LNCAP (cell line): Measurements from ENCODE around the gene METTL2B.

ENCODE experiments used
- TF ChIP-seq, protein P1 (sequence below): fragments of 450-650 bp; IDR thresholded peaks from 2 replicates; pipeline ENCODE4 v1.5.1; 2017; ENCODE audit warnings: mild to moderate bottlenecking

METTL2B gene

DNA sequence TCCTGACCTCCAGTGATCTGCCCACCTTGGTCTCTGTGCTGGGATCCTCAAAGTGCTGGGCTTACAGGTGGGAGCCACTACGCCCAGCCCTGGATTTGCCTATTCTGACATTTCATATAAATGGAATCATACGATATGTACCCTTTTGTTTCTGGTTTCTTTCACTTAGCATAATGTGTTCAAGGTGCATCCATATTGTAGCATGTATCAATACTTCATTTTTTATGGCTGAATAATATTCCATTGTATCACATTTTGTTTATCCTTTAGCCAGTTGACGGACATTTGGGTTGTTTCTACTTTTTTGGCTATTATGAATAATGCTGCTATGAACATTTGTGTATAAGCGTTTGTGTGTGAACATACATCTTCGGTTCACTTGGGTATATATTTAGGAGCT is 25.6 kb upstream of the METTL2B start:
- TF ChIP-seq, protein P1, sequence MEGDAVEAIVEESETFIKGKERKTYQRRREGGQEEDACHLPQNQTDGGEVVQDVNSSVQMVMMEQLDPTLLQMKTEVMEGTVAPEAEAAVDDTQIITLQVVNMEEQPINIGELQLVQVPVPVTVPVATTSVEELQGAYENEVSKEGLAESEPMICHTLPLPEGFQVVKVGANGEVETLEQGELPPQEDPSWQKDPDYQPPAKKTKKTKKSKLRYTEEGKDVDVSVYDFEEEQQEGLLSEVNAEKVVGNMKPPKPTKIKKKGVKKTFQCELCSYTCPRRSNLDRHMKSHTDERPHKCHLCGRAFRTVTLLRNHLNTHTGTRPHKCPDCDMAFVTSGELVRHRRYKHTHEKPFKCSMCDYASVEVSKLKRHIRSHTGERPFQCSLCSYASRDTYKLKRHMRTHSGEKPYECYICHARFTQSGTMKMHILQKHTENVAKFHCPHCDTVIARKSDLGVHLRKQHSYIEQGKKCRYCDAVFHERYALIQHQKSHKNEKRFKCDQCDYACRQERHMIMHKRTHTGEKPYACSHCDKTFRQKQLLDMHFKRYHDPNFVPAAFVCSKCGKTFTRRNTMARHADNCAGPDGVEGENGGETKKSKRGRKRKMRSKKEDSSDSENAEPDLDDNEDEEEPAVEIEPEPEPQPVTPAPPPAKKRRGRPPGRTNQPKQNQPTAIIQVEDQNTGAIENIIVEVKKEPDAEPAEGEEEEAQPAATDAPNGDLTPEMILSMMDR = no peak

DNA sequence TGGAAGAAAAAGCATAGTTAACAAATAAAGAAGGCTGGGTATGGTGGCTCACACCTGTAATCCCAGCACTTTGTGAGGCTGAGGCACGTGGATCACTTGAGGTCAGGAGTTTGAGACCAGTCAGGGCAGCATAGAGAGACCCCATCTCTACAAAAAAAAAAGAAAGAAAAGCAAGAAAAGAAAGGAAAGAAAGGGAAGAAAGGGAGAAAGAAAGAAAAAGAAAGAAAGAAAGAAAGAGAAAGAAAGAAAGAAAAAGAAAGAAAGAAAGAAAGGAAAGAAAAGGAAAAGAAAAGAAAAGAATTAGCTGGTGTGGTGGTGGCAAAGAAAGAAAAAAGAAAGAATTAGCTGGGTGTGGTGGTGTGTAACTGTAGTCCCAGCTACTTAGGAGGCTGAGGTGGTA is 24.0 kb upstream of the METTL2B start:
- TF ChIP-seq, protein P1 = no peak

DNA sequence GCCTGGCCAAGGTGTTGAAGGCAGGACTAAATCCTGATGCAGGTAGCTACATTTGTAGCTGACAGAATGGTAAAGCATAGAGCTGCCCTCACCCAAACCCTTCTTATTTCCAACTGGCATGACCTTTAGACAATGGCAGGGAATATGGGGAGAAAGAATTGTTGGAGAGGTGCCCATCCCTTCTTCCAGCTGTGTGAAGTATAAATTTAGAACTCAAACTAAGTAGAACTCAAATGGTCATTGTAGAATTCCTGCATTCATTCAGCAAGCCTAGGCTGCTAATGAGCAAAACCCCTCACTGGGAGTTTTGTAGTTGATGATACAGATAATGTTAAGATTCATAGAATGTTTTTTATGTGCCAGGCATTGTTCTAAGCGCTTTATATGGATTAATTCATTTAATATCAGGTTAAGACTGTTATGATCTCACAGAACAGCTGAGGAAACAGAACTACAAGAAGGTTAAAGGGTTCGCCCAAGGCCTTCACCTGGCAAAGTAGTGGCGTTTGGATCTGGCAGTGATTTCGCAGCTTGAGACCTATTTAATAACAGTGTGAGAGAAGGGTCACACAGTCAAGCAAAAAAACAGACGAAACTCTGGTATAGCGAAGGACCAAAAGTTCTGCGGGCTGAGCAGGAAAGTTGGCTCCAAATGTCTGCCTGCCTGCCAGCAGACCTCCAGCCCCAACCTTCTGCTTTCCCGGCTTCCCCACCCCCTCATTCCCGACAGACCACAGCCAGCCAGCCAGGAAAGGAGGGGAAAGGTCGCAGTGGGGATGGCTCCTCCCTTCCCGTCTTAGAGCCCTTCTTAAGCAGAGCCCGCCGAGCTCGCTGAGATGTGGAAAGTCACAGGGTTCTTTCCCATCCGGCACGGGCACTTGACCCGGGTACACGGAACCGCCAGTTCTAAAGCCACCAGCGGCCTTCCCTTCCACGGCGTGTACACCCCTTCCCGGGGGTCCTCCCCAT is 22.4 kb upstream of the METTL2B start:
- TF ChIP-seq, protein P1 = no peak

DNA sequence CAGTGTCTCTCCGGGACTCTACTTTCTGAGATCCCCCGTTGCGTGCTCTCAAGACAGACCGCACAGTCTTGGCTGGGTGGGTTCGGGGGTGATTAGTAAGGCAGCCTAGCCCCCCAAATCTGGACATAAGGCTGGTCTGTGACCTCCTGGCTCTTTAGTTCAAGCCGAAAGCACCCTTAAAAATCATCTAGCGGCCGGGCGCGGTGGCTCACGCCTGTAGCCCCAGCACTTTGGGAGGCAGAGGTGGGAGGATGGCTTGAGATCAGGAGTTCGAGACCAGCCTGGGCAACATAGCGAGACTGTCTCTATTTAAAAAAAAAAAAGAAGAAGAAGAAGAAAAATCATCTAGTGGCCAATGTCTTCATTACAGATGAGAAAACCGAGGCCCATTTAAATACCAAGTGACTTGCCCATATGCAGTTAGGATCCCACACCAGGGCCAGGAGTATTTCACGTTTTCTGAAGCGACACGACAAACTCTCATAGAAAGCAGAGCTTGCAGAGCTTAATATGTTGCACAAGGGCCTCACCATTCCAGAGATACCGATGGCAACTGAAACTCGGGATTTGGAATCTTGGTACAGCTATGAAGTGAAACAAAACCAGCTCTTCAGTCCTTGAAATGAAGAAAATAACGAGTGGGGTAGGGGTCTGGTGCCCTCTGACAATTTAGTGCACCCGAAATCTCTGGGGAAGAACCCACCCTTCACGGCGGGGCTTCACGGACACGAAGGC is 21.6 kb upstream of the METTL2B start:
- TF ChIP-seq, protein P1 = no peak

DNA sequence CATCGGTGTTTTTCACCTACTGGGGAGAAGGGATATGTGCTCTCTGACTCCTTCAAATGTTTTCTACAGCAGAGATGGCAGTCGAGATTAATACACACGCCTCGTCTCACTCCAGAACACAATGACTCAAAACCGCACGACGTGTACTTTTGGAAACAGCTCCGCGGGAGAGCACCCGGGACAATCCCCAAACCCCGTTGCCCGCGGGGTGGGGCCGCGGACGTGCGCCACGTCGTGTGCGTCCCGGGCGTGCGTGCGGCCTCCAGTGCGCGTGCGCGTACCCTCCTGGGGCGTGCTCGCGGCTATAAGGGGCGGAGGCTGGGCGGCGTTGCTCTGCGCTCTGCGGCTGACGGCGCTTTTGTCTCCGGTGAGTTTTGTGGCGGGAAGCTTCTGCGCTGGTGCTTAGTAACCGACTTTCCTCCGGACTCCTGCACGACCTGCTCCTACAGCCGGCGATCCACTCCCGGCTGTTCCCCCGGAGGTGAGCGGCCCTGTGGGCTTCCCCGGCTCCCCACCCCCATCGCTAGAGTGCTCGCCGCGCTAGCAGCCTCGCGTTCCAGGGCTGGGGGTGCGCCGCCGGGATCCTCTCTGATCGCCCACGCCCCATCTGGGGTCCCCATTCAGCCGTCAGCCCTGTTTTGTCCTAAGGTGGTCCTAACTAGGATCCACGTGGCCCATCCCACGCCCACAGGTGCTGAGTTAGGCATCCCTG is 20.8 kb upstream of the METTL2B start, which contains the start of gene HILPDA:
Gene HILPDA (plus strand): TSS at position 336 of the 712 bp plus-strand sequence. CDS start 1,391 bp downstream, outside the sequence.
- TF ChIP-seq, protein P1 = no peak

DNA sequence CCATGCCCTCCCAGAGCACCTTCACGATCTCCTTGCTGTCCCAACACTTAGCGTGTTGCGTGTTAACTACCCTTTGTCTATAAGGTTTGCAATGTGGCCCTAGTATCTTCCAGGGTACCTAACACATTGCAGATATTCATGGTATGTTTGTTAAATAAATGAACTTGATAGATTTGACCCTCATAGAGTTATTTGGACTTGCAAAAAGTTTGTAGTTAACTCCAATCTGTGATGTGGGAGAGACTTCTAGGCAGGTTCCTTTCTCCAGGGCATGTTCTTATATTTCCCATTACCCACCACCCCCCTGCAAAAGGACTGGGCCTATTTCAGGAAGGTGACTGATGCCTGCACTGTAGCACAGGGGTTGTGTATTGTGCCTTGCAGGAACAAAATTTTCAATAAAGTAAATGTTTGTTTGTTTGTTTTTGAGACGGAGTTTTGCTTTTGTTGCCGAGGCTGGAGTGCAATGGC is 20.3 kb upstream of the METTL2B start:
- TF ChIP-seq, protein P1 = no peak

DNA sequence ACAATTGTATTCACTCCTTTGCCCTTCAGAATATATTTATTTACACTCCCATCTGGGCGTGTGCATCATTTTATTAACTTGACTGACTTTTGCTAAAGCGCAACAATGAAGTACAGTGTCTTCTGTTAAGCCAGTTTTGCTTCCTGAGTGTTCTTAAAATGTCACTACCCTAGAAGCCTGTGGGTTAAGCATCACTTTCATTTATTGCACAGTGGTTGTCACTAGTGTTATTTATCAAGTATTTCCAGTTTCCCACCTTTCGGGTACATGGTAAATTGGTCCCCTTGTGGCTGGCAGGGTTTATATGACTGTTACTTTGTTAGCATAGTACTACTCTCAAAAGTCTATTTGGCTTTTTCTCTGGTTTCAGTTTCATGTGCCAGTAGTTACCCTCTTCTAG is 17.6 kb upstream of the METTL2B start:
- TF ChIP-seq, protein P1 = no peak
